Tongue (tissue), 3 donors: ENCODE measurements around the gene G6PC3. TPM values are rescaled to one million over a fixed set of nuclear protein-coding genes. Genes with fewer than 3 reads are reported as not detected.

ENCODE experiments used
- DNase-seq: peaks from one replicate; pipeline ENCODE4 v3.0.0-alpha.2; 2015
- small RNA-seq: library from RNA; depleted of rRNA; stranded (forward); fragments of <200 nt; gene quantifications from one replicate; pipeline ENCODE3, GENCODE V24; 2014; ENCODE audit warnings: low replicate concordance
- total RNA-seq: library from RNA; depleted of rRNA; stranded (reverse); fragments of >200 nt; gene quantifications from one replicate; pipeline ENCODE4 v1.2.3, GENCODE V29; 2014

The G6PC3 gene
- total RNA-seq, 1 donor from 2014 or later, result 7.8 TPM

- no peak for DNase-seq
These were observed 53.5 kb downstream of the G6PC3 start for GRCh38 chr17:44124118-44124438.

Small RNAs within 50 kb of the gene (small RNA-seq; reads per million reads assigned to genes)
- gene RF00012, result not detected

Other genes starting within 250 kb of the G6PC3 start
- 6.8 TPM for gene MPP3, start 237.6 kb upstream of the G6PC3 start, total RNA-seq
- 2.5 TPM for gene CD300LG, start 223.6 kb upstream of the G6PC3 start, total RNA-seq
- gene MPP2, start 163.2 kb upstream of the G6PC3 start, total RNA-seq, result 4.6 TPM
- gene PPY, start 128.3 kb upstream of the G6PC3 start, total RNA-seq, result not detected
- gene PYY, start 116.8 kb upstream of the G6PC3 start, total RNA-seq, result not detected
- 0.41 TPM for gene NAGS, start 66.1 kb upstream of the G6PC3 start, total RNA-seq
- gene TMEM101, start 55.8 kb upstream of the G6PC3 start, total RNA-seq, result 45.3 TPM
- 22.6 TPM for gene LSM12, start 4.1 kb upstream of the G6PC3 start, total RNA-seq
- gene HDAC5, start 52.9 kb downstream of the G6PC3 start, total RNA-seq, result 127 TPM
- gene HROB, start 71.2 kb downstream of the G6PC3 start, total RNA-seq, result 0.82 TPM
- gene ASB16, start 100.0 kb downstream of the G6PC3 start, total RNA-seq, result 18.0 TPM
- 29.6 TPM for gene TMUB2, start 116.2 kb downstream of the G6PC3 start, total RNA-seq
- gene ATXN7L3, start 129.1 kb downstream of the G6PC3 start, total RNA-seq, result 34.5 TPM
- 85.4 TPM for gene UBTF, start 148.9 kb downstream of the G6PC3 start, total RNA-seq
- 27.7 TPM for gene SLC4A1, start 197.4 kb downstream of the G6PC3 start, total RNA-seq
- 5.9 TPM for gene RUNDC3A, start 237.9 kb downstream of the G6PC3 start, total RNA-seq